ENCODE data around the gene C22orf39.

- no peak for TF ChIP-seq CTCF (IDR thresholded peaks at IDR 0.05)
- no peak for TF ChIP-seq TCF12 (IDR thresholded peaks at IDR 0.05)
- no peak for TF ChIP-seq EZH2phosphoT487 (IDR thresholded peaks at IDR 0.05; ENCODE audit: borderline replicate concordance, low read depth)
- TF ChIP-seq RFX5 (IDR thresholded peaks at IDR 0.05; ENCODE audit: low read length) = no peak
- TF ChIP-seq POLR2AphosphoS5 (IDR thresholded peaks at IDR 0.05; ENCODE audit: low read depth, low read length) = no peak
- no peak for TF ChIP-seq FOXJ3 (CRISPR knock-in tag; IDR thresholded peaks at IDR 0.05)
- TF ChIP-seq, protein P1, sequence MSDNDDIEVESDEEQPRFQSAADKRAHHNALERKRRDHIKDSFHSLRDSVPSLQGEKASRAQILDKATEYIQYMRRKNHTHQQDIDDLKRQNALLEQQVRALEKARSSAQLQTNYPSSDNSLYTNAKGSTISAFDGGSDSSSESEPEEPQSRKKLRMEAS (IDR thresholded peaks at IDR 0.05; ENCODE audit: low read depth) = no peak
- no peak for TF ChIP-seq ELF1 (IDR thresholded peaks at IDR 0.05)
- no peak for TF ChIP-seq NRF1 (IDR thresholded peaks at IDR 0.05; ENCODE audit: low read depth, low read length)
- TF ChIP-seq USF1 (IDR thresholded peaks at IDR 0.05; ENCODE audit: borderline replicate concordance, low read depth) = no peak
- TF ChIP-seq TAF1 (IDR thresholded peaks at IDR 0.05; ENCODE audit: borderline replicate concordance, low read depth, low read length) = no peak
Measured at GRCh38 chr22:19412478-19412877, 35.0 kb downstream of the C22orf39 start.

Measured in SK-N-SH (cell line).